SK-N-SH (cell line): ENCODE results near the gene SLC36A3. TPM values are rescaled to one million over a fixed set of nuclear protein-coding genes. Genes with fewer than 3 reads are reported as not detected.

ENCODE experiments used
- CTCF ChIA-PET: fragments of 300-600, 350-600 bp; formaldehyde crosslinking; extraction: SDS; loops from one replicate; lab custom pipeline; 2021; lab: Yijun Ruan, JAX
- POLR2A ChIA-PET: fragments of 350-600 bp; sonication (Branson Sonifier 250); formaldehyde crosslinking; extraction: SDS; loops from one replicate; lab custom pipeline; 2020; ENCODE audit warnings: antibody characterized with exemption, inconsistent platforms; lab: Yijun Ruan, JAX
- DNase-seq: peaks from one replicate; pipeline ENCODE4 v3.0.0; 2012
- H2AFZ ChIP-seq: fragments of 200-600 bp; sonication (generic); 2 replicates; pipeline ENCODE4 v1.8.1; 2016; ENCODE audit warnings: antibody characterized with exemption, mild to moderate bottlenecking, low read depth
- H3F3A ChIP-seq: fragments of 200-600 bp; sonication (generic); replicated peaks from 2 replicates; pipeline ENCODE3; 2016; ENCODE audit warnings: antibody characterized with exemption, mild to moderate bottlenecking; ENCODE audit not compliant: insufficient read depth
- H3K27ac ChIP-seq, 2 experiments: fragments of 200-500 bp in 1 of 2; fragments of 200-600 bp in 1 of 2; sonication (Bioruptor generic) in 1 of 2; sonication (generic), shearing (Covaris generic) in 1 of 2; 2 replicates each; pipeline versions ENCODE4 v1.5.1 to v1.6.1; 2014 to 2016; ENCODE audit warnings: low read depth in 2 of 2, inconsistent platforms in 1 of 2, low read length in 1 of 2, mild to moderate bottlenecking in 1 of 2, mixed read lengths in 1 of 2
- H3K27me3 ChIP-seq: fragments of 200-600 bp; sonication (generic), shearing (Covaris generic); 2 replicates; pipeline ENCODE4 v1.6.1; 2016; ENCODE audit warnings: mixed run types; ENCODE audit not compliant: insufficient read depth
- H3K36me3 ChIP-seq, 2 experiments: fragments of 200-500 bp in 1 of 2; fragments of 200-600 bp in 1 of 2; sonication (Bioruptor generic) in 1 of 2; sonication (generic) in 1 of 2; replicated peaks in 1 of 2; 2 replicates each; pipeline versions ENCODE3 to v1.5.1; 2014 to 2016; ENCODE audit warnings: low read length in 1 of 2, mild to moderate bottlenecking in 1 of 2; ENCODE audit not compliant: insufficient read depth in 2 of 2, control insufficient read depth in 1 of 2
- H3K4me1 ChIP-seq, 2 experiments: fragments of 200-500 bp in 1 of 2; fragments of 200-600 bp in 1 of 2; sonication (Bioruptor generic) in 1 of 2; sonication (generic), shearing (Covaris generic) in 1 of 2; 2 replicates each; pipeline versions ENCODE4 v1.5.1 to v1.6.1; 2014 to 2016; ENCODE audit warnings: low read depth in 1 of 2, low read length in 1 of 2, mixed run types in 1 of 2; ENCODE audit not compliant: insufficient read depth in 2 of 2, control insufficient read depth in 1 of 2
- H3K4me2 ChIP-seq: fragments of 200-600 bp; sonication (generic), shearing (Covaris generic); 2 replicates; pipeline ENCODE4 v1.6.1; 2017; ENCODE audit warnings: mixed run types
- H3K4me3 ChIP-seq, 2 experiments: fragments of 200-500 bp in 1 of 2; fragments of 200-600 bp in 1 of 2; sonication (Bioruptor generic) in 1 of 2; sonication (generic), shearing (Covaris generic) in 1 of 2; 2 replicates each; pipeline versions ENCODE4 v1.5.1 to v1.8.1; 2014 to 2016; ENCODE audit warnings: low read depth in 2 of 2, inconsistent platforms in 1 of 2, low read length in 1 of 2, mild to moderate bottlenecking in 1 of 2, mixed read lengths in 1 of 2, moderate library complexity in 1 of 2
- H3K79me2 ChIP-seq: fragments of 200-600 bp; sonication (generic); 2 replicates; pipeline ENCODE4 v1.8.1; 2017; ENCODE audit warnings: mild to moderate bottlenecking; ENCODE audit not compliant: insufficient read depth
- H3K9ac ChIP-seq: fragments of 200-600 bp; sonication (generic); 2 replicates; pipeline ENCODE4 v1.6.1; 2017; ENCODE audit warnings: mixed run types
- H3K9me2 ChIP-seq: fragments of 200-600 bp; sonication (generic); 2 replicates; pipeline ENCODE4 v1.6.1; 2017; ENCODE audit warnings: mixed run types
- H3K9me3 ChIP-seq: fragments of 200-600 bp; sonication (generic); 2 replicates; pipeline ENCODE4 v1.6.1; 2017; ENCODE audit warnings: mixed run types, mild to moderate bottlenecking, moderate library complexity
- H4K20me1 ChIP-seq: fragments of 200-600 bp; sonication (generic); 2 replicates; pipeline ENCODE4 v1.6.1; 2017; ENCODE audit warnings: mild to moderate bottlenecking, mixed run types; ENCODE audit not compliant: insufficient read depth
- CTCF ChIP-seq: fragments of 200-600 bp; sonication (generic); IDR thresholded peaks from 2 replicates; pipeline ENCODE4 v1.6.1; 2017; ENCODE audit warnings: antibody characterized with exemption, mild to moderate bottlenecking, moderate library complexity
- EP300 ChIP-seq, 2 experiments: IDR thresholded peaks; 2 replicates each; pipeline versions ENCODE4 v1.4.0 to v1.6.1; 2012; ENCODE audit warnings: borderline replicate concordance in 1 of 2, low read depth in 1 of 2, low read length in 1 of 2
- EZH2phosphoT487 ChIP-seq: fragments of 200-600 bp; sonication (generic); IDR thresholded peaks from 2 replicates; pipeline ENCODE4 v1.6.1; 2017; ENCODE audit warnings: low read depth, mixed run types, mild to moderate bottlenecking, antibody characterized with exemption, moderate library complexity, borderline replicate concordance
- FOSL2 ChIP-seq: IDR thresholded peaks from 2 replicates; pipeline ENCODE4 v1.4.0; 2012; ENCODE audit warnings: low read depth, mild to moderate bottlenecking, moderate library complexity, borderline replicate concordance
- FOXJ3 ChIP-seq: sonication (generic); formaldehyde crosslinking; IDR thresholded peaks from 2 replicates; pipeline ENCODE4 v1.5.1; 2020; ENCODE audit warnings: mild to moderate bottlenecking, missing genetic modification reagents
- FOXM1 ChIP-seq: IDR thresholded peaks from 2 replicates; pipeline ENCODE4 v1.4.0; 2012; ENCODE audit warnings: low read depth, mild to moderate bottlenecking
- GATA2 ChIP-seq: sonication (generic); formaldehyde crosslinking; IDR thresholded peaks from 2 replicates; pipeline ENCODE4 v1.5.0; 2020; ENCODE audit warnings: mild to moderate bottlenecking, missing genetic modification reagents
- JUND ChIP-seq: IDR thresholded peaks from 2 replicates; pipeline ENCODE4 v1.4.0; 2012
- MAX ChIP-seq: IDR thresholded peaks from 2 replicates; pipeline ENCODE4 v1.4.0; 2012; ENCODE audit warnings: low read depth
- MEF2A ChIP-seq: IDR thresholded peaks from 2 replicates; pipeline ENCODE4 v1.4.0; 2012; ENCODE audit warnings: low read depth, borderline replicate concordance
- MXI1 ChIP-seq: IDR thresholded peaks from 2 replicates; pipeline ENCODE4 v1.6.1; 2012; ENCODE audit warnings: mild to moderate bottlenecking, low read depth, low read length, improper control_type of control experiment
- NFIC ChIP-seq: IDR thresholded peaks from 2 replicates; pipeline ENCODE4 v1.4.0; 2012; ENCODE audit warnings: borderline replicate concordance
- NRF1 ChIP-seq: IDR thresholded peaks from 2 replicates; pipeline ENCODE4 v1.6.1; 2012; ENCODE audit warnings: low read depth, mild to moderate bottlenecking, low read length
- POLR2AphosphoS5 ChIP-seq: IDR thresholded peaks from 2 replicates; pipeline ENCODE4 v1.6.1; 2012; ENCODE audit warnings: low read depth, low read length
- RCOR1 ChIP-seq: fragments of 150-350 bp; IDR thresholded peaks from 2 replicates; pipeline ENCODE4 v1.6.1; 2017; ENCODE audit warnings: antibody characterized with exemption, low read length
- RFX5 ChIP-seq: IDR thresholded peaks from 2 replicates; pipeline ENCODE4 v1.6.1; 2012; ENCODE audit warnings: mild to moderate bottlenecking, improper control_type of control experiment, low read length
- SMC3 ChIP-seq: IDR thresholded peaks from 2 replicates; pipeline ENCODE4 v1.6.1; 2012; ENCODE audit warnings: low read depth, low read length, improper control_type of control experiment
- YY1 ChIP-seq: IDR thresholded peaks from 2 replicates; pipeline ENCODE4 v1.4.0; 2012; ENCODE audit warnings: low read depth, mild to moderate bottlenecking
- ZBTB33 ChIP-seq: IDR thresholded peaks from 2 replicates; pipeline ENCODE4 v1.4.0; 2012; ENCODE audit warnings: low read depth, borderline replicate concordance
- WGBS: methylation state at CpG from one replicate; pipeline ENCODE4 v1.1.6; 2017; ENCODE audit warnings: low lambda C conversion rate; 5-methylcytosine and 5-hydroxymethylcytosine counted together
- polyA plus RNA-seq, 3 experiments: library from polyadenylated mRNA; depleted of rRNA; stranded (reverse); fragments of >200 nt; gene quantifications; 2 replicates each; pipeline ENCODE4 v1.2.3, GENCODE V29; 2012

The SLC36A3 gene
- polyA plus RNA-seq, 1 of the 3 experiments (the other 2 are of a cell fraction): not detected

GRCh38 chr5:151317871-151318270 lies 14.3 kb upstream of the SLC36A3 start:
- Histone ChIP-seq H3K27ac (no peak overlapping the region), H3K9ac (no peak overlapping the region), H3K9me2 (no peaks in the 10 kb centered on the region), H3K36me3 (no peaks in the 10 kb centered on the region), H3K9me3 (no peaks in the 10 kb centered on the region), H2AFZ (no peak overlapping the region), H3K4me2 (no peak overlapping the region), H3F3A (no peaks in the 10 kb centered on the region), H4K20me1 (no peaks in the 10 kb centered on the region), H3K27me3 (no peaks in the 10 kb centered on the region), H3K79me2 (no peaks in the 10 kb centered on the region), H3K4me3 (no peak overlapping the region), H3K4me1 (no peaks in the 10 kb centered on the region)
- WGBS: 39% methylated on average over 2 of the region's 2 CpGs
- CTCF ChIA-PET: interaction anchor here (1.1 to 2.2 kb wide), 6 partner anchors 40 to 334 kb away, joined by 3 to 9 read pairs (median 3); no protein-coding TSS in a partner anchor
- TF ChIP-seq NFIC (no peak), SMC3 (no peak), FOSL2 (no peak), ZBTB33 (no peak), RFX5 (no peak), YY1 (no peak), POLR2AphosphoS5 (no peak), MEF2A (no peak), MXI1 (no peak), JUND (no peak), FOXJ3 (CRISPR knock-in tag) (no peak), MAX (no peak), EP300 (IDR thresholded peaks at IDR 0.05; ENCODE audit: borderline replicate concordance in 1 of 2, low read depth in 1 of 2, low read length in 1 of 2) (no peak), RCOR1 (no peak), GATA2 (CRISPR knock-in tag) (no peak), NRF1 (no peak), CTCF (no peak), FOXM1 (no peak), EZH2phosphoT487 (no peak)
- DNase-seq: no peak
- POLR2A ChIA-PET: no interaction called here
